PC-3 (cell line): ENCODE measurements around the gene PRUNE2.

Experiments
- CTCF ChIP-seq: fragments of 300-600 bp; sonication (generic); conservative IDR thresholded peaks from 2 replicates; pipeline ENCODE4 v1.5.1; 2017; ENCODE audit warnings: antibody characterized with exemption, low read depth, mild to moderate bottlenecking, low read length
- EZH2 ChIP-seq: fragments of 300-600 bp; sonication (generic); IDR thresholded peaks from one replicate; pipeline ENCODE4 v1.6.1; 2017; ENCODE audit warnings: antibody characterized with exemption, mild to moderate bottlenecking, low read length; ENCODE audit not compliant: unreplicated experiment
- EZH2phosphoT487 ChIP-seq: fragments of 300-600 bp; sonication (generic); IDR thresholded peaks from 2 replicates; pipeline ENCODE4 v1.6.1; 2018; ENCODE audit warnings: mild to moderate bottlenecking, antibody characterized with exemption, low read length, borderline replicate concordance

- TF ChIP-seq CTCF (no peak), EZH2 (no peak), EZH2phosphoT487 (no peak)
Measured at GRCh38 chr9:76943054-76943453, 37.1 kb upstream of the PRUNE2 start.
